ENCODE data around the gene RAB33B. TPM values are rescaled to one million over a fixed set of nuclear protein-coding genes. Genes with fewer than 3 reads are reported as not detected.
A peak's percentile ranks its signal among the peaks of the same experiment; 100 is the strongest.

RAB33B gene
- total RNA-seq, 1 donor from 2014 or later, result 12.1 TPM

DNA sequence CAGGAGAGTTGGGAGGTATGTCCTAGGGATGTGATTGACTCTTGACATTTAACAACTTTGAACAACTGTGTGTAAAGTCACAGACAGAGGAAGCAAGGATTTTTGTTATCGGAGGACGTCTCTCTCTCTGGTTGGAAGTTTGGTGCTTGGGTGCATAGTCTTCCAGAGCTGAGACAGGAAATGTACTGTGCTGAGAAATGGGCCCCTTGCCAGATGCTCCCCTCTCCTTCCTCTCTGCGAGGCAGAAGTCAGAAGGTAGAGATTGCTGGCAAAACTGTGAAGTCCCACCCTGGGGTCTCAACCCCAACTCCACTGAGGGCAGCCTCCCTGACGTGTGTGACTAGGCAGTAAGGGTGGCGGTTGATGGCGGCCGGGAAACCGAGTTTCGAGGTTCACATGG lies 52.9 kb downstream of the RAB33B start:
- DNase-seq (ENCODE audit: low read depth in 2 of 2), result peak in 1 of 2 donors; percentile 25

DNA sequence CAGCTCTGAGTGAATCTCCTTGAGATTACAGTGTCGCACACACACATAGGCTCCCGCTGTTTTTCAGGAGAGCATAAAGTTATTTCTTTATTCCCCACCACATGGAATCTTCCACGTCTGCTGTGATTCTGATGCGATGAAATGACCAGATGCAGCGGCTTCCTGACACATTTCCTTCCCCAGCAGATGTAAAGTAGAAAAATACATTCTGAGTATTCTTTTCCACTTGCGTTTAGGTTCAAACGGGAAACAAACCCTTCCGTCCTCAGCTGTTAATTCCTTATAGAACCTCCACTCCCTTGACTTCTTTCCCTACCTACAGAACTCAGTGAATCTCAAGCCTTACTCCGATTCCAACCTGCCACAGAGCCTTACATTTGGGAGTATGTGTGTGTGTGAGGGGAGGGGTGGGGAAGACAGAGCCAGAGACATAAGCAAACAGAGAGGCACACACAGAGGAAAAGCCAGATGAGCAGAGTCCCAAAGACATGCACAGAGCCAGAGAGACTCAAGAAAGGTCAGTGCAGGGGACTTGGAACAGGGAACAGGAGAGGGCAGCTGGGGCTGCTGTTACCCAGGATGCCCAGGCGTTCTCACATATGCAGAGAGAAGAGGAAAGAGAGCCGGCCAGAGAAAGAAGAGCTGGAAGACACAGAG lies 54.8 kb downstream of the RAB33B start:
- DNase-seq (ENCODE audit: low read depth in 2 of 2), result peak; percentile 48 to 78

DNA sequence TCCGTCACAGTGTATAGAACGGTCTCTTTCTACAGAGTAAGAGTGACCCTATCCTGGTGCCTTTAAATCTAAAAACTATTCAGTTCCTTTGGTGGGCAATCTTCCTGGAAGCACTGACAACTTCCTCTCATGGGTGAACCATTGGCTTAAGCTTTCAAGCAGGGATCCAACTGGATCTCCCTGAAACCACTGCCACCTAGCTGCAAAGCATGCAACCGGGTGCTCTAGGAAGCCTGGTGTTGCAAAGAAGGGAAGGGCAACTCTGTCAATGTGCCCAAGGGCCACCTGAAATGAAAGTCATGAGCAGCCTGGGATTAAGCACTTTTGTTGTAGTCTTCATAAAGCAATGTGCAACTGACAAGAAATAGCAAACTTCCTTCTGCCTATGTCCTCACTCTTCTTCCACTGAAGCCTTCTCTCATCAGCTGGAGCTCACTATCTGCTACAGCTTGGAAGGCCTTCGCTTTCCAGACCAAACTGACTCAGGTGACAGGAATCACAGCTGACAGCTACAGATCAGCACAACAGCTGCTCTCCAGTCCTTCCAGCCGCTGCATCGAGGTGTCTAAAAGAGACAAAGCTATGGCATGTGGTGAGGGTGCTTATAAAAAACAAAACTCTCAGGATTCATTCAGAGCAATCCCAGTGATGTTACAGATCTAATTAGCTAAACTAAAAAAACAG lies 55.9 kb downstream of the RAB33B start:
- peak; percentile 21 to 49 for DNase-seq (ENCODE audit: low read depth in 2 of 2)

DNA sequence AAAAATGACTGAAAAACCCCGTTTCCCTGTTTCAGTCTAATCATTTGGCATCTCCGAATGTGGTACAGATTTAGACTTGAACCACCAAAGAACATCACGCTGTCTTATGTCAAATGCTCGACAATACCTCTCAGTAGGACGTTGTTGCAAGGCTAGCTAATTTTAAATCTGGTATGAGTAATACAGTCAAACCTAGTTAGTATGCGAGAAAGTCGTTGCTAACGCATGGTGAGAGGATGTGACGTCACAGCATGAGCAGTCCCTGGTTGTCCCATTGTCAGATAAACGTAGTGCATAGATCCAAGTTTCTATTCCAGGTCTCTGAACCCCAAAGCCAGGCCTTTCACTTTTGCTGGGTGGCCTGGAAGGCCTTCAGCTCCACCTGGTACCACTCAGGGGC lies 57.4 kb downstream of the RAB33B start:
- DNase-seq (ENCODE audit: low read depth in 2 of 2), result peak in 1 of 2 donors; percentile 52

DNA sequence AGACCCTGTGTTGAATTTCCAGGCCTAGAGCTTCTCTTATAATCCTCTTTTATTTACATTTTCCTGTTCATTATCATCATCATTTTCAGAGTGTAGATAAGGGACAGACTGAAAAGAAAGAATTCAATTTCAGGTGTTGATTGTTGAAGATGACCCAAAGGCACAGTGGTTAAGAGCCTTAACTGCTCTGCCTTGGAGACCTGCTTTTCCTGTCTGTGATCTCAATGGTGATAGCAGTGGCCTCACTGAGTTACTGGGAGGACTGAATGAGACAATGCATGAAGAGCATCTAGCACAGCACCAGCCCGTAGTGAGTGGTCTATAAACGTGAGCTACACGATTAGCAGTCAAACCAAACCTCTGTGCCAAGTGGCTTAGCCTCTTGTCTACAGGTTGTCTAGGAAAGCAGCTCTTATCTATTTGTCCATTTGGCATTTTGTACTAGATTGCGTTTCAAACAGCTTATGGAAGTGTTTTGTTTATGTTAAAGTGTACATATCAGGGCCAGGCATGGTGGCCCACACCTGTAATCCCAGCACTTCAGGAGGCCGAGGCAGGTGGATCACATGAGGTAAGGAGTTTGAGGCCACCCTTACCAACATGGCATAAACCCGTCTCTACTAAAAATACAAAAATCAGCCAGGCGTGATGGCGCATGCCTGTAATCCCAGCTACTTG lies 60.6 kb downstream of the RAB33B start:
- DNase-seq (ENCODE audit: low read depth in 2 of 2), result no peak

DNA sequence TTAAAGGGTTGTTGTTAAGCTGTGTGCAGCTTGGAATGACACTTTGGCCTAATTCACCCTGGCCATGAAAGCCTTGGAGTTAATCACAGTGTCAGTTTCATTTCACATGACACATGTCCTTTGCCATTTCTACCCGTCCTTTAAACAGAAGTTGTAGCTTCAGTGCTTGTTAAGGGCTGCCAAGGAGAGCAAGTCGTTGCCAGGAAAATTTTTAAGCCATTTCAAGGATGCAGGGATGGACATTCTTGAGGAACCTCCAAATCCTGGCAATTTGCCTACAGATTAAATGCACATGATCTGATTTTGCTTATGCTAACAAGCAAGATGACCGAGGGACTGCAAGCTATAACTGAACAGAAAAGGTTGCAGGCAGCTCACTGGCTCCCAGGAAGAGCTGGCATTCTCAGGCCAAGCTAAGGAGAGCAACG lies 61.6 kb downstream of the RAB33B start:
- DNase-seq (ENCODE audit: low read depth in 2 of 2), result no peak

DNA sequence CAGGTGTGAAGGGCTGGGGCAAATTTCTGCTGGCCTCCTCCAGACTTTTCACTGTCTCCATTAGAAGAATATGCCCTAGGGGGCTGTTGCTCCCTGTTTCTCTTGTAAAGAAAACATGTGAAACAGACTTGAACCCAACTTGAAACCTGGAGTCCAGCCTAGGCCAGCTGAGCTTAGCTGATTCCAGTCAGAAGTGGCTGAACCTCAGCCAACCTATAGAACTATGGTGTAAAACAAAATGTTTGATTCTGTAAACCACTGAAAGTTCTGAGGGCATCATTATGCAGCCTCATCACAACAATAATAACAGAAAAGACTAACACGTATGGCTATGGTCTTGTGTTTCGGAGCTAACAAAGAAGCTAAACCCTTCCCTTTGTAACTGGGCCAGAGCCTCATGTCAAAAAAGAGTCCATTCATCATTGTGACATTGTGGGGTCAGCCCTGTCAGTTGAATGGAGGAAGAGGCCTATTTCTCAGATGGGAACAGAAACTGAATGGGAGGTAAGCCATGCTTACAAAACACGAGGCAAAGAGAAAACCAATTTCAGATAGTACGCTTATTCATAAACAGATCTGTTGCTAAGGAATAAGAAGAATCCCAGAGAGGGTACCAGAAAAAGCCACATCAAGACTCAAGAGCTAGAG lies 68.0 kb downstream of the RAB33B start:
- DNase-seq (ENCODE audit: low read depth in 2 of 2), result no peak

DNA sequence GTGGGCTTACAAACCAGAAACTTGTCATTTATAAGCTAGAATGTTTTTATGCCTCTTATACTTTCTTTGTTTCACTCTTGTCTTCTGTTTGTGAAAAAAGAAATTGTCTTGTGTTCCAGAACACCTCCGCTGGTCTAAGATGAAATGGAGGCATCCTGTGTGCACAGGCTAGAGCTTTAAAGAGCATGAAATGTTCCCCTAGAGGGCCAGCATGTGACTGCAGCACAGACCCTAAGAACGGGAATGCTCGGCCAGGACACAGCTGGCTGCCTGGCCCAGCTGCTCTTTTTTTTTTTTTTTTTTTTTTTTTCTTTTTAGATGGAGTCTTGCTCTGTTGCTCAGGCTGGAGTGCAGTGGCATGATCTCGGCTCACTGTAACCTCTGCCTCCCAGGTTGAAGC lies 68.5 kb downstream of the RAB33B start:
- no peak for DNase-seq (ENCODE audit: low read depth in 2 of 2)

DNA sequence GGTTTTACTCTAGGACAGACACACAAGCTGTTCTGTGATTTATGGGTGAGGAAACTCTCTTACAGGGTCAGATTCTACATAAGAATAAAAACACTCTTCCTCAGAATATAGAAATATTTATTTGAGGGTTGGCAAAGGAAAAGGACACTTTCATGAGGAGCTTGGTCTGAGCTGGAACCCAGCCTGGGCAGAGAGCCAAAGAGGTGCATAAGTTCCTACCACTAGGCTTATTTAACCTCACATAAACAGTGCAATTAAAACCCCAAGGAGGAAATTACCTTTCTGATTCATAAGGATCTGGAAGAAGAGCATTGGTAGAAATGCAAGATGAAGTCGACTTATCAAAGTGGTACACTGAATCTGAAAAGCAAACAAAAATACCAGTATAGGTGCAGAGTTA lies 69.2 kb downstream of the RAB33B start:
- peak in 1 of 2 donors; percentile 45 for DNase-seq (ENCODE audit: low read depth in 2 of 2)

DNA sequence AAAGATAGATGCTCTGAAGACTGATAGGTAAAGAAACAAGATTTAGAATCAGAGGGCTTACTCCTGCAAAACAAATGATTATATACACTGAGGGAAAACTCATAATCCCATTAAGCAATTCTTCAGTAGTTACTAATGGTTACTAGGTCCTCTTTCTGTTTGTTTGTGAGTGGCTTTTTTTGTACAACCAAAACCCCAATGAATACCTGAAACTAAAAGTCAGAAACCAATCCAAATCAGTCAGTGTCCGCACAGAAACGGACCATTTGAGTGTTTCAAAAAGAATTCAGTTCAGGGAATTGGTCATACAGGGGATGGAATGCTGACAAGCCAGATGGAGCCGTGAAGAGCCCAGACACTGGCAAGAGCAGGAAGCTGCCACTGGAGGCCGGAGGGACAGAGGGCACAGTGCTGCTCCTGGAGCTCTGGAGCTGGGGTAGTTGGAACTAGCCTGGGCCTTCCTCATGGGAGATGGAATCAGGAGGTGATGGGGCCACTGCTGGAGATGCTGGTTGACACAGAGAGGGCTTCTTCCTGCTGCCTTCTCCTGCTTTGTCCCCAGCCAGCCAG lies 70.2 kb downstream of the RAB33B start:
- no peak for DNase-seq (ENCODE audit: low read depth in 2 of 2)

DNA sequence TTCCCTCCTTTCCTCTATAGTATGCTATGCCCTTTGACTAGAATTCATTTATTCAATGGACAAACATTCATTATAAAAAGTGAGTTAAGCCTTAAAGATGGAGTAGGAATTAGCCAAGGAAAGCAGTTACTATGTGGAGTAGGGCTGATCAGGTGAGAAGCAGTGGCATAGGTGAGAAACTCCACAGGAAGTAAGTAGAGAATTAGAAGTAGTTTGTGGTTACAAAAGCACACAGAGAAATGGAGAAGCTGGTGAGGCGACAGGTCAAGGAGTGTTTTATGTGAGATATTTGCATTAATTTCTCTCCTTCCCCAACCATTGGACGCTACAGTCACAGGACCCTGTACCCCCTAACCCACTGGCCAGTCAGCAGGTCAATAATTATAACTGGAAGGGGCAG lies 71.5 kb downstream of the RAB33B start:
- DNase-seq (ENCODE audit: low read depth in 2 of 2), result no peak

Other genes starting within 250 kb of the RAB33B start
- gene MGARP, start 173.9 kb upstream of the RAB33B start, total RNA-seq, result under 0.01 and 0.13 TPM in 2 replicates
- gene NAA15, start 152.6 kb upstream of the RAB33B start, total RNA-seq, result 15.3 and 19.1 TPM in 2 replicates
- 38.8 and 52.8 TPM in 2 replicates for gene NDUFC1, start 151.6 kb upstream of the RAB33B start, total RNA-seq
- 44.4 and 51.1 TPM in 2 replicates for gene SETD7, start 102.1 kb downstream of the RAB33B start, total RNA-seq
- gene MGST2, start 211.7 kb downstream of the RAB33B start, total RNA-seq, result 61.4 and 68.7 TPM in 2 replicates

Data from dermis microvascular lymphatic vessel endothelial cell (primary cell).